ENCODE measurements around the gene KIN. TPM values are rescaled to one million over a fixed set of nuclear protein-coding genes. Genes with fewer than 3 reads are reported as not detected.

Gene KIN
- total and polyA plus RNA-seq, 2 donors from 2014 or later: 10.8 to 12.9 TPM

DNA sequence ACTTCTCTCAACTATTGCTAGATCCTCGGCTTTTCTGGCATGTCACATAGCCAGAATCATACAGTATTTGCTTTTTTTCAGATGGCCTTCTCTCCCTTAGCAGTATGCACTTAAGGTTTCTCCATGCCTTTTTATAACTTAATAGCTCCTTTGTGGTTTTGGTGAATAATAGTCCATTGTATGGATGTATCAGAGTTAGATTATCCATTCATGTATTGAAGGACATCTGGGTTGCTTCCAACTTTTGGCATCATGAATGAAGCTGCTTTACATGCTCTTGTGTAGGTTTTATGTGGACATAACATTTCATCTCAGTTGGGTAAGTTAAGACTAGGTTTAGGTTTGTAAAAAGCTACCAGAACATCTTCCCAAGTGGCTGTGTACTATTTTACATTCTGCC lies 4.7 kb upstream of the KIN start:
- H3K4me3 ChIP-seq (ENCODE audit: low read length in 3 of 3): no peak overlapping the region
- H3K27ac ChIP-seq (ENCODE audit: low read depth in 2 of 2, low read length in 2 of 2): no peak overlapping the region
- H3K9ac ChIP-seq (ENCODE audit: low read length in 3 of 3): no peak overlapping the region
- intact Hi-C loops (cut with DNase I): no loop called here
- H3K9me3 ChIP-seq (ENCODE audit: control insufficient read depth in 2 of 3, insufficient read depth in 1 of 3, low read length in 3 of 3): no peaks in the 10 kb centered on the region
- no peak for FAIRE-seq
- peaks cover 0 to 9% (median 7%) of the 10 kb centered on the region in 3 donors for H3K36me3 ChIP-seq (ENCODE audit: control insufficient read depth in 2 of 3, insufficient read depth in 3 of 3, low read length in 3 of 3)
- no peak for DNase-seq
- TF ChIP-seq, protein P1, sequence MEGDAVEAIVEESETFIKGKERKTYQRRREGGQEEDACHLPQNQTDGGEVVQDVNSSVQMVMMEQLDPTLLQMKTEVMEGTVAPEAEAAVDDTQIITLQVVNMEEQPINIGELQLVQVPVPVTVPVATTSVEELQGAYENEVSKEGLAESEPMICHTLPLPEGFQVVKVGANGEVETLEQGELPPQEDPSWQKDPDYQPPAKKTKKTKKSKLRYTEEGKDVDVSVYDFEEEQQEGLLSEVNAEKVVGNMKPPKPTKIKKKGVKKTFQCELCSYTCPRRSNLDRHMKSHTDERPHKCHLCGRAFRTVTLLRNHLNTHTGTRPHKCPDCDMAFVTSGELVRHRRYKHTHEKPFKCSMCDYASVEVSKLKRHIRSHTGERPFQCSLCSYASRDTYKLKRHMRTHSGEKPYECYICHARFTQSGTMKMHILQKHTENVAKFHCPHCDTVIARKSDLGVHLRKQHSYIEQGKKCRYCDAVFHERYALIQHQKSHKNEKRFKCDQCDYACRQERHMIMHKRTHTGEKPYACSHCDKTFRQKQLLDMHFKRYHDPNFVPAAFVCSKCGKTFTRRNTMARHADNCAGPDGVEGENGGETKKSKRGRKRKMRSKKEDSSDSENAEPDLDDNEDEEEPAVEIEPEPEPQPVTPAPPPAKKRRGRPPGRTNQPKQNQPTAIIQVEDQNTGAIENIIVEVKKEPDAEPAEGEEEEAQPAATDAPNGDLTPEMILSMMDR (IDR thresholded peaks at IDR 0.05; ENCODE audit: borderline replicate concordance, extremely low read depth, insufficient read depth): no peak
- H3K27me3 ChIP-seq (ENCODE audit: control insufficient read depth, insufficient read depth, low read length): no peaks in the 10 kb centered on the region
- H3K4me1 ChIP-seq (ENCODE audit: control insufficient read depth in 2 of 3, insufficient read depth in 2 of 3, low read depth in 1 of 3, low read length in 3 of 3): peaks cover 0 to 13% (median 5%) of the 10 kb centered on the region in 3 donors

DNA sequence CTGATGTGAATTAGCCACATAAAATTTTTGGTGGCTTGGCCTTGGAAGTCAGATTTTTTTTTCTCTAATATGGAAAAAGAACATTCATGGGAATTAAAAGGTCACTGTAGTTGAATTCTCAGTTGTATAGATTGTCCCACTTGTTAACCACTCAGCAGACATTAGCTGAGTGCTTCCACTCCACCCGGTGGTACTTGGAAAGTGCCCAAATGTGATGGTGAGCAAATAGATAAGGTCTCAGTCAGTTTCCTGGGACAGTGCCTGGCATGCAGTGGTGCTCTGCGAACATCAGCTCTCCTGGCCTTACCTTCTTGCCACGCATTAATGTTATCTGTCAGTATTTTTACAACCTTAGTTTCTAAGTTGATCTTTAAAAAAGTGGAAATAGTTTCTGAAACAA lies 1.6 kb upstream of the KIN start:
- no peaks in the 10 kb centered on the region for H3K9me3 ChIP-seq (ENCODE audit: control insufficient read depth in 2 of 3, insufficient read depth in 1 of 3, low read length in 3 of 3)
- intact Hi-C loops (cut with DNase I): no loop called here
- peaks cover 0 to 15% (median 5%) of the 10 kb centered on the region in 3 donors for H3K4me1 ChIP-seq (ENCODE audit: control insufficient read depth in 2 of 3, insufficient read depth in 2 of 3, low read depth in 1 of 3, low read length in 3 of 3)
- H3K27me3 ChIP-seq (ENCODE audit: control insufficient read depth, insufficient read depth, low read length): no peaks in the 10 kb centered on the region
- TF ChIP-seq, protein P1 (IDR thresholded peaks at IDR 0.05; ENCODE audit: borderline replicate concordance, extremely low read depth, insufficient read depth): no peak
- peak overlapping the region in 2 of 3 donors; percentile 94 to 97 for H3K9ac ChIP-seq (ENCODE audit: low read length in 3 of 3)
- DNase-seq (no peak), FAIRE-seq (no peak)
- peaks cover 0 to 2% (median 0%) of the 10 kb centered on the region in 3 donors for H3K36me3 ChIP-seq (ENCODE audit: control insufficient read depth in 2 of 3, insufficient read depth in 3 of 3, low read length in 3 of 3)
- peak overlapping the region; percentile 82 to 98 (median 95) for H3K4me3 ChIP-seq (ENCODE audit: low read length in 3 of 3)
- H3K27ac ChIP-seq (ENCODE audit: low read depth in 2 of 2, low read length in 2 of 2): no peak overlapping the region

DNA sequence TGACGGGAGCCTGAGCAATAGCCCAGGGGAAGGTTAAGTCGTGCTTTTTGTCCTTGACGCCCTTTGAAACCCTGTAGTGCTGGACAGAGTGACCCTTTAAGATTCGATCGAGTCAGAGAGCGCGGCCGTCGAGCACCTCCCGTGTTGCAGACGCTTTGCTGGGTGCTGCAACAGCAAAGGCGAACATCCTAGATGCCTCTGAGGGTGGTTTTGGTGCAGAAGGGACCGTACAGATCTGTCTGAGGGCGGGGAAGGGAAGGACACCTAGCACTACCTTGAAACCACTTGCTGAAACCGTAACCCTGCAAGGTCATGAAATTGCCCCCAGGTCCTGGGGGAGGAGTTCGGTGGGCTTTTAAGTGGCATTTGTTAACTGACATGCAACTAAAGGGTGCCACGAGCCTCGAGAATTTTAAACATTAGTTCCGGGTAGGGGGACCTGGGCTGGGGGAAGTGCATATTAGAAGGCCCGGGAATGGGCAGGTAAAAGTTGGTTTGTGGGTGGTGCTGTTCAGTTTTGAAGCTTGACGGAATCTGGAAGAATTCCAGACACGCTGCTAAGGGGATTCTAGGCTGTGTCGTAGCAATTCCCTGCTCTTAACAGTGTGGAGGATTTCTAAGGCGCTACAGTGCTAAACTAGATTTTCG lies 970 bp upstream of the KIN start:
- FAIRE-seq: no peak
- intact Hi-C loops (cut with DNase I): no loop called here

More for the DNA sequence above, 970 bp upstream of the KIN start:
- H3K9me3 ChIP-seq (ENCODE audit: control insufficient read depth in 2 of 3, insufficient read depth in 1 of 3, low read length in 3 of 3): no peaks in the 10 kb centered on the region
- H3K27me3 ChIP-seq (ENCODE audit: control insufficient read depth, insufficient read depth, low read length): no peaks in the 10 kb centered on the region
- H3K4me3 ChIP-seq (ENCODE audit: low read length in 3 of 3): peak overlapping the region; percentile 82 to 98 (median 95)
- peak overlapping the region; percentile 87 to 89 for H3K27ac ChIP-seq (ENCODE audit: low read depth in 2 of 2, low read length in 2 of 2)
- TF ChIP-seq, protein P1 (IDR thresholded peaks at IDR 0.05; ENCODE audit: borderline replicate concordance, extremely low read depth, insufficient read depth): no peak
- H3K4me1 ChIP-seq (ENCODE audit: control insufficient read depth in 2 of 3, insufficient read depth in 2 of 3, low read depth in 1 of 3, low read length in 3 of 3): peaks cover 0 to 15% (median 5%) of the 10 kb centered on the region in 3 donors
- peak in 4 of 5 donors; percentile 29 to 77 (median 61) for DNase-seq
- H3K36me3 ChIP-seq (ENCODE audit: control insufficient read depth in 2 of 3, insufficient read depth in 3 of 3, low read length in 3 of 3): peaks cover 0 to 2% (median 0%) of the 10 kb centered on the region in 3 donors
- peak overlapping the region; percentile 85 to 97 (median 94) for H3K9ac ChIP-seq (ENCODE audit: low read length in 3 of 3)
